GM12872 (cell line): Measurements from ENCODE around the gene FUT9.

Source experiments
- CTCF ChIP-seq: IDR thresholded peaks from 3 replicates; pipeline ENCODE4 v1.5.1; 2011; ENCODE audit warnings: low read depth, mild to moderate bottlenecking, low read length, moderate library complexity; ENCODE audit not compliant: insufficient read depth

The FUT9 gene

GRCh38 chr6:96235927-96236326 lies 220.2 kb downstream of the FUT9 start:
- TF ChIP-seq CTCF, result no peak

GRCh38 chr6:96236471-96236870 lies 220.7 kb downstream of the FUT9 start:
- TF ChIP-seq CTCF, result no peak

GRCh38 chr6:96237638-96238347 lies 222.0 kb downstream of the FUT9 start:
- no peak for TF ChIP-seq CTCF

- no peak for TF ChIP-seq CTCF
Observed at GRCh38 chr6:96246563-96246962, 230.8 kb downstream of the FUT9 start.

- no peak for TF ChIP-seq CTCF
Observed at GRCh38 chr6:96249755-96250154, 234.0 kb downstream of the FUT9 start.

- TF ChIP-seq CTCF, result no peak
Observed at GRCh38 chr6:96257751-96258150, 242.0 kb downstream of the FUT9 start.
